Head of caudate nucleus (tissue), 42 donors: Measurements from ENCODE around the gene SRPX.
A peak's percentile ranks its signal among the peaks of the same experiment; 100 is the strongest.

ENCODE experiments used
- DNase-seq, 42 donors: peaks; one replicate each; pipeline versions ENCODE4 v3.0.0 to v3.0.0-alpha.2; 2020 to 2021; ENCODE audit warnings: mixed read lengths in 7 of 42
- intact Hi-C: fragments of 100-400 bp; cut with DNase I; formaldehyde crosslinking; loops from one replicate; pipeline ENCODE4 v1.15.0; 2022

The SRPX gene

DNA sequence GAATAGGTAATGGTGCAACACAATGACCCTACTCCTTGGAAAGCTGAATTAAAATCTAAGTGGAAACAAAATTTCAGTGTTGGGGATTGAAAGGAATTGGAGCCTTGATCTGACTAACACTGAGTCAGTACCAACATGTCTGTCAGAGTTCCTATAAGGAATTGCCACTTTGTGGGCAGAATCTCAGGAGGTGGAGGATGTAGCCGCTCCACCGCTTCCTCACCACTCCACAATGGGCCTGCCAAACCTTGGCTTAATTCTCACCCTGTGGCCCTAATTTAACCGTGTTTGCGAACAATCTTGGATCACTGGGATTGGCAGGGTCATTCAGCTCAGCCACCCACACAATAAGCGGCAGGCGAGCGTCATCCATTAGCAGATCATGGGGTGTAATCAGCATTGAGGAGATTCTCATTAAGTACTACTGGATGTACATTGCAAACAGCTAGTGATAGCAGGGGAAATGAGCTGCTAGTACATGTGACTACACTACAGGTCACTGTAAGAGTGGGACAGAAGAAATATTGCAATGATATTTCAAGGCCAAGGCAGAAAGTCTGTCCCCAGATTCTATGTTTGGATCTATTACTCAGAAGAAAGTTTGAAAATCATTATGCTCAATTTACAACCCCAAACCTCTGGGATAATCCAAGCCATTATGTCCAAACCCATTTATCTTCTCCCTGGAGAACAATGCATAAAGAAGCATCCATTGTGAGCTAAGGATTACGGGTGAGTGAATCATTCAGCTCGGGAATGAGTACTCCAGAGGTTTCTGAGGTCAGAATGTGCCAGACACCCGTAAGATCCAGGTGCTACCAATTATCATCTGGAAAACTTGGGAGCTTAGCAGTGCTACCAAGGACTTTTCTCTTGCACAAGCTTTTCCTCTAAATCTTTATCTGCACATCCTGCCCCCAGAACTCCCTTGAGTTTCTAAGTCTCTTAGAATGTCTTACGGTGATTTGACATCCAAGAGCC is 5.8 kb downstream of the SRPX start:
- intact Hi-C loops = no loop called here
- no peak for DNase-seq

DNA sequence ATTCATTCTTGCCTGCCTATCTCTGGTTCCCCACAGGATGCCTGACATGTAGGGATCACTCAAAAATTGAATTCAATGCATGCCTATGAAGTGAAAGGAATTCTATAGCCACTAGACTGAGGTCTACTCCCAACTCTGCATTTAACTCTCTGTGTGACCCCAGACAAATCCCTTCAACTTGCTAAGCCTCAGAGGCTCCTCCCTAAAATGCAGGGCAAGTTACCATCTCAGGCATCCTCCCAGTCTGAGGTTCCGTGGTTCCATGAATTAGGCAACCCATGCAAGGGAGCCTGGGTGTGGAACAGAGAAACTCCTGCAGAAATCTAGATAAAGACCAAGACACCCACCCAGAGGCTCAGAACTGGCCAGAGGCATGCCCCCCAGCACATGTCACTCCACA is 6.6 kb downstream of the SRPX start:
- no peak for DNase-seq
- intact Hi-C loops = no loop called here

DNA sequence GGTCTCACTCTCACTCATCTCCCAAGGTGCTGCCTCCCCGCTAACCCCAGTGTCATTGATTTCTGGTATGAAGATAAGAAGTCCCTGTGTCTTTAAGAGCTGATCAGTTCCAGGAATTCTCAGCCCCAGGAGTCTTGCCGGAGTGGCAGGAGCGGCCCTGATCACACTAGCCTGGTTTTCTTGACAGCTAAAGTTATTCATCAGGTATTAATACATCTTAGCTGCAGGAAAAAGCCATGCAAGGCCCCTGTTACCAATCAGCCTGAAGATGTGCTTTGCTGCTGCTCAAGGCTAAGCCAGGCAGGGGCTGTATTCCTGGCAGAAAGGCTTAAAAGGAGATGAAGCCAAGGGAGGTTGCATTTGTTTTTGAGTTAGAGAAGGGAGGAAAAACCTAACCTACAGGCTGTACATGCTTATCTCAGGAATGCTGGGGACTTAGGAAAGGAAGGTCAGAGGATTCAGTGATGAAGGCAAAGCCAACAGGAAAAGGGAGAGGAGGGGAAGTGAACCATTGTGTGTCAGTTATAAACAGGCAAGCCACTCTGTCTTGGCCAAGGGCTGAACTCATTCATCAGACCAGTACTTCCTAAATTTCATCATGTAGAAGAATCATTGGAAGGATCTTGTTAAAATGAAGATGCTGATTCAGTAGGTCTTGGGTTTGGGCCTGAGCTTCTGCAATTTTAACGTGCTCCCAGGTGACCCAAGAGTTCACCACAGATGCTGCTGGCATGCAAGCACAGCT is 8.6 kb downstream of the SRPX start:
- intact Hi-C loops = no loop called here
- DNase-seq = no peak

DNA sequence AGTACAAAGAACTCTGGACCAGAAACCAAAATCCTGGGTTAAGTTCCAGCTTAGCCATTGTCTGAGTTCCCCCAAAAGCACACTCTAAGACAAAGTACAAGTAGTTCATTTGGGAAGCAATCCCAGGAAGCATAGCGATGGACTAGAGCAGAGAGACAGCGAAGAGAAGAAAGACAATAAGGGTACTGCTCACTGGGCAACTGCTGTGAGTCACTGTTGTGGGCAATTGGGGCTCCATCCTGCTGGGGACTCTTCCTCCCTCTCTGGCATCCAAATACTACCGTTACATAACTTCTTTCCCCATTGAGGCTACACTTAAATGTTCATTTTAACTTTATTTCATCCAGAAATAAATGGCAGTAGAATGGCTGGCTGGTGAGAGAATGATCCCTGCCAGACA is 14.1 kb downstream of the SRPX start:
- intact Hi-C loops = no loop called here
- peak in 3 of 42 donors; percentile 8 to 39 (median 12) for DNase-seq

DNA sequence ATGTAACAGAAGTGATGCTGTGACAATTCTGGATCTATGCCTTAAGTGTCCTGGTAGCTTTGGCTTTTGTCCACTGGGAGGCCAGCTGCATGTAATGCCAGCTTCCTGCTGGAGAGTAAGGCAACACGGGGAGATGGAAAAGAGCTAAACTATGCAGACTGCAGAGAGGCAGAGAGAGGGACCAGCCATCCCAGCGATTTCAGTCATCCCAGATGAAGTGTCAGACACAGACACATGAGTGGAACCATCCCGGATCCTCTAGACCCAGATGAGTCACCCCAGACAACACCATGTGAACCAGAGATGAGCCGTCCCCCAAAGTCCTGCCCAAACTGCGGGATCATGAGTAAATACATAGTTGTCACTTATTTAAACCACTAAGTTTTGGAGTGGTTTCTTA is 14.6 kb downstream of the SRPX start:
- no peak for DNase-seq
- intact Hi-C loops = no loop called here

DNA sequence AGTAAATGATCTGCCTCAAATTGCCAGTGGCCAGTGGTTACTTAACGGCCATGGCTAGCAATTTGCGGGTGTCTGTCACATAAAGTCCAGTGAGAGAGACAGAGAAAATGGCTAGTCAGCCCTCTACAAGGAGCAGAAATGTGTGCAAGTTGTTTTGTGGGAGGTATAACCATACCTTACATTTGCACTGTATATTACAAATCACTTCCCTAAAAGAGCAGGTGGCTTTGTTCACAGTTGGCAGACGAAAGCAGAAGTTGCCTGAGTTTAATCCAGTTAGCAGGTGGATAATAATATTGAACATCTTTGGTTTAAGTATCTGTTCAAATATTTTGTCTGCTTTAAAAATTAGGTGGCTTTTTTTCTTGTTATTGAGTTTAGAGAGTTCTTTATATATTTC is 15.6 kb downstream of the SRPX start:
- no peak for DNase-seq
- intact Hi-C loops = no loop called here

DNA sequence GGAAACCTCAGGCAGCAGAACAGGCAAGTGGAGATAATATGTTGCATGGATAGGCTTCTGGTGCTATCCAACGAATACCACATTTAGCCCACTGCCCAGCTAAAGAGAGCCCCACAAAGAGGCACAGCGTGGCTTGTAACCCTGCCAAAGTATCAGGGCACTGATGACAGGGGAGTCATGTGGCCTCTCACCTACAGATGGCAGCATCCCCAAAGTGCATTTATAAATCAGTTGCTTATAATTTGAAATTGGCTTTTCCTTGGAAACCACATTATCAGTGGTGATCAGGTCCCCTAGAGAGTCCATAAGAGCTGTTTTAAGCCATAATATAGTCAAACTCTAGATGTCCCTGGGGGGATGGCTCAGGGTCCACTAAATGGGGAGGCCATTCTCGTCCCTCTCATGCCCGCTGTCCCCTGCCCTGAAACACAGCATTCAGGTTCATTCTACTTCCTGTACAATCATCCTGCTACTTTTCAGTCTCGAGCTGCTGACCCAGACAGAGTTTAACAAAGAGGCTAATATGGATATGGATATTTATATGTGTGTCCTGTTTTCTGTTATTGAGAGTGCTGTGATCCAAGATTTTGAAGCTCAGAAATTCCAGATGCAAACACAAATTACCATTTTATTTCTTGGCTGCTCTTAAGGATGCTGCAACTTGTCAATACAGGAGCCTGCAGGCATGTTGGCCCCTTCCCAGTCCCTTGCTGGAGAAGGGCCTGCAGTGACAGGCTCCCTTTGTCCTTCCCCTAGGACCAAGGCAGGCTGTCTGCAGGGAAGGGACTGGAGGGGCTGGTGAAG is 28.5 kb downstream of the SRPX start:
- DNase-seq = peak in 28 of 42 donors; percentile 1 to 43 (median 17)
- intact Hi-C loops = no loop called here

DNA sequence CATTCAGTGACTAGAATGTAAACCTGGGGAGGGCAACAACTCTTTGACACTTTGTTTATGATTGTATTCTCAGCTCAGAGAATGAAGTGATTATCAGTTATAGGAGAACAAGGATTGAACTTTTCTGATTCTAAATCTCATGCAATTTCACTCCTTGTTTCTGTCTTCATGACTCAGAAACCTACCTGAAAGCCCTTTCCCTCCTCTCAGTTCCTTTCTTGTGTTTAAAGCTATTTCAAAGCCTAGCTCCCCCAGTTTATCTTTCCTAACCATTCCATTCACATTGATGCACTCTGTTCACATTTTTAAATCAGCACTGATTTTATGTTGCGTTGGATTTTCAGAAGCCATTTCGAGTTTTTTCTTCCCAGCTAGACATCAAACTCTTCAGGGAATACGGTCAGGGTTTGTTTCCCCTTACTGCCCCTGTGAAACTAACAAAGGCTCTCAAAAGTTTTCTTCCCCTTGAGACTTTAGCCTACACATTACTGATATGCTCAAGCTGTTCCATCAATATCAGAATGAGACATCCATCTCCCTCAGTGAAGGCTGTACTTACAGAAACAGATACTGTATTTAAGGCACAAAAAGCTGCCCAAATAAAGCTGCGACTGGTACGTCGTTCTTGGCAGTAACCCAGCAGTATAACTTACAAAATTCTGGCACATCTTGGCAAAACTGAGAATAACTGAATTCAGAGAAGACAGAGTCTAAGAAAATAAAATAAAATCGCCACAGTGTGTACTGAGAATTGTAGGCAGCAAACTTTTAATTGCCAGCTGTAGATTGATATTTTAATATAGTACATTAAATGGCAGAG is 31.0 kb downstream of the SRPX start:
- intact Hi-C loops = no loop called here
- DNase-seq = no peak

DNA sequence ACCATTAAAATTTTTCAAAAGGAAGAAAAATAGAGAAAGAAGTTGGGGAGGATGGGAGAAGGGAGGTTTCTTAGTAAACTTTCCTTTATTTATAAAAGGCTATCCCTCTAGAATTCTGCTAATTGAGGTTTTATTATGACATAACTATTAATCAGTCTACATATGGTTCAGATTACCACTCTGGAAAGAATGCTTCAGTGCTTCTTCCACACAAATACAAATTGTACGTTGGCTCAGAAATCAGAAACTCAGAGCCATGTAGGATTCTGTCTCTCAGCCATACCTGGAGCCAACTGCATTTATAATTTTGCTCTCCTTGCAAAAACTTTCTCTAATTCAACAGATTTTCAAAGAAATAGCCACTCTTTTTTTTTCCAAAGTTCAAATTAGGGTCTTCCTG is 37.1 kb downstream of the SRPX start:
- DNase-seq = no peak

DNA sequence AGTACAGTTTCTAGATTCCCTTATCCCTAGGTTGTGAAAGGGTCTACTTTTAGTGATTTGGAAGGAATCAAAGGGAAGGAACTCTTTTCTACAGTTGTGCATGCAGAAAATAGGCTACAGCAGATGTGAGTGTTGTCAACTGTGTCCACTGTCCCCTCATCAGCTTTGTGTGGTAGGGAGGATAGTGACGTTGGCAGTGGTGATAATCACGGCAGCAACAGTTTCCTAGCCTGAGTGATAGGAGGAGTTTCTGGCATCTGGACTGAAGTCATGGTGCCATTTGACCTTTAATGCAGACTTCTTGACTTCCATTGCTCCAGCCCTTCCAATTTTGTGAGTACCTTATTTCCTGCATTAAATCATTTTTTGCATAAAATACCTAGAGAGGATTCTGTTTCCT is 39.3 kb downstream of the SRPX start:
- intact Hi-C loops = no loop called here
- DNase-seq = no peak

More for the DNA sequence above, 37.1 kb downstream of the SRPX start:
- intact Hi-C loops = no loop called here

DNA sequence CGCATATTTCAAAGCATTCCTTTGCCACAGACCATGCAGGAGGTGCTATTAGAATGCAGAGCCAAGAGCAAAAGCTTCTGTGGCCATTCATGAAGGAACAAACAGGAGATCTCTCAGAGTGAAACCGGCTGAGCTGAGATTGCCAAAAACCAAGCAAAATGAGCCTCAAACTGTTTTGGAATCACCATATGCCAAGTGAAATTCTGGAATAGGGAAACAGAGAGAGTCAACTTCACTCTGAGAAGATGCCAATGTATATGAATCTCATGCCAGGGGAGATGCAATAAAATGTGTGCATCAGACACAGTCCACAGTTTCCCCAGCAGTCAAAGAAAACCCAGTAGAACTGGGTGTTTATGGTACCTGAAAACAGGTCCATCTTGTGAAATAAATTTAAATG is 42.3 kb downstream of the SRPX start:
- intact Hi-C loops = loop anchor here (10.0 kb wide), 1 partner anchor 434 kb away; no protein-coding TSS in a partner anchor

DNA sequence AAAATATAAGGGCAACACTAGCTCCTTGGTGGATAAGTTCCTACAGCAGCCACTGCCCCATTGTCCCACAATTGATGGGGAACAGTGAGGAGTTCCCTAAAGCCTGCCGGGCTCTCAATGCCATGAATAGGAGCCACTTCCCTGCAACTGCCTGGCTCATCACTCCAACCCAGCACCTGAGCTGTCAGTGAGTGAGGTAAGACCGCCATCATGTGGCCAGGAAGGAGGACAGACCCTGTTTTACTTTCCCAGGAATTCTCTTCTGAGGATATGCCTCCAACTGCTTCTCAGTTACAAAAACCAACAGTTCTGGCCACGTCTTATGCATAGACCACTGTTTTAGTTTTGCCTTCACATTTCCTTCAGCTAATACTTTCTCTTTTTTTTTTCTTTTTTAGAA is 45.5 kb downstream of the SRPX start:
- intact Hi-C loops = loop anchor here (10.0 kb wide), 1 partner anchor 430 kb away; no protein-coding TSS in a partner anchor
- DNase-seq = peak in 34 of 42 donors; percentile 1 to 67 (median 30)

More for the DNA sequence above, 42.3 kb downstream of the SRPX start:
- DNase-seq = no peak

DNA sequence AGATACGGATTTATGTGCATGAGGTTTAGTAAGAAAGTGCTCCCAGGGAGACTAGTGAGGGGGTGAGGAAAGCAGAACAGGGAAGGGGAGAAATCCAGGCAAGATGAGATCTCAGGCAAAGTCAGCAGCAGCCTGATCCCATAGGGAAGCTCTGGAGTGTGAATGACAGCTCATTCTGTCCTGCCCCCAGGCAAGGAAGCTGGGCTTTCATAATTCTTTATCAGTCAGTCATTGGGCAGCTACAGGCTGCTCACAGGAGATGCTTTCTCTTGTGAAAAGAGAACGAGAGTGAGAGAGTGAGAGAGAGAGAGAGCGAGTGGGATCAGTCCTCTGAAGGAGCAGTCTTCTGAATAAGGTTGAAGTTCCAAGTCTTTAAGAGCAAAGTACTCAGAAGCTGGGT is 48.1 kb downstream of the SRPX start:
- intact Hi-C loops = loop anchor here (10.0 kb wide), 1 partner anchor 428 kb away; no protein-coding TSS in a partner anchor
- DNase-seq = no peak

DNA sequence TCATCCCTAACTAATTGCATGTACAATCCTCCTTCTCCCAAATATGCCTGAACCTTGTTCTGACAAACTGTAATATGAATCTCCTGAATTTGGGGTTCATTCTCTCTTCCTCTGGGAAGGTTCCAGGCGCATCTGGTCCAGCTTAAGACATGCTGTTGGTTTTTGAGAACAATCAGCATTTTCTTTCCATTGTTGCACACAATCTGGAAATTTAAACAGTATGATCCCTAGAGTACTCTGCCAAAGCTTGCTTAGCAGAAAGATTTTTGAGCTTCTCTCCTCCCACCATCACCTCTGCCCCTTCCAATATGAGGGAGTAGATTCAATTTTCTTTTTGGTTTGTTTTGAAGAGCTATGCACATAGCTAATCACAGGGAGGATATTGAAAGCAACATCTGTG is 50.1 kb downstream of the SRPX start:
- DNase-seq = no peak
- intact Hi-C loops = loop anchor here (10.0 kb wide), 1 partner anchor 426 kb away; no protein-coding TSS in a partner anchor

DNA sequence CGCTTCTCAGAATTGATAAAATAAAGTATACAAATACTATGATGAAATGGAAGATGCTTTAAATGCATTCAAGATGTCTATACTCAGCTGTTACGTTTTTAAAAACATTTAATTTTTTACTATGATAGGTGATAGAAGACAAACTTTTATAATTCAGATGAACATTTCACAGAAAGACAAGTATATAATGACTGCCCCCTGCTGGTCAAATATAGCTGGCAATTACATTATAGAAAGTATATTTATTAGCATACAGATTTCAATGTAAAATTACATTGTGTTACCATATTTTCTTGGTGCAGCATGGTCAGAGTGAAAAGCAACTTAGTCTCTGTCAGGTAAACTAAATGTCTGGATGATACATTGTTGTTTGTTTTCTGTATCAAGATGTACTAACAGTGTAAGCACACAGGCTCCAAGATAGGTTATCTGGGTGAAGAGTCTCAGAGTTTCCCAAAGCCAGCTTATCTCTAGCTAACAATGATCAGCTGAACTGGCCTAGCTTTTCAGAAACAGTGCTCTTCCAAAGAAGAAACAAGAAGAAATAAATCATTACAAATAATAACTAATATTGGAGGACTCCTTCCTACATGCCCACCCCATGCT is 54.1 kb downstream of the SRPX start:
- intact Hi-C loops = no loop called here
- peak in 12 of 42 donors; percentile 2 to 56 (median 23) for DNase-seq

DNA sequence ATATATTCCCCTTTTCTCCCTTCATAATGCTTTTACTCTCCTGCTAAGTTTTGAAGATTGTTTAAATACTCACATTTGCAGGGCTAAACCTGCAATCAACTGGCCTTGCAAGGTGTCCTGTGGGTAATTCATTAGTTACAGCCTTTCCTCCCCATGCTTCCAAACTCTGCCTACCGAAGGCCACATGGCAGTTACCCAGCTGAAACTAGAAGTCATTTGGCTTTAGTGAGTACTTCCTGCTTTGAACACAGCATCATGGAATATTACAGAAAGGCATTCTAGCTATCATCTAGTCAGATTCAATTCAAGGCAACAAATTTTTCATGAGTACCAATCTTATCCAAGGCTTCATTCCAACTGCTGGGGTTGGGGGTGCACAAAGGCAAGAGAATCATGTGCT is 55.6 kb downstream of the SRPX start:
- no peak for DNase-seq
- intact Hi-C loops = no loop called here

DNA sequence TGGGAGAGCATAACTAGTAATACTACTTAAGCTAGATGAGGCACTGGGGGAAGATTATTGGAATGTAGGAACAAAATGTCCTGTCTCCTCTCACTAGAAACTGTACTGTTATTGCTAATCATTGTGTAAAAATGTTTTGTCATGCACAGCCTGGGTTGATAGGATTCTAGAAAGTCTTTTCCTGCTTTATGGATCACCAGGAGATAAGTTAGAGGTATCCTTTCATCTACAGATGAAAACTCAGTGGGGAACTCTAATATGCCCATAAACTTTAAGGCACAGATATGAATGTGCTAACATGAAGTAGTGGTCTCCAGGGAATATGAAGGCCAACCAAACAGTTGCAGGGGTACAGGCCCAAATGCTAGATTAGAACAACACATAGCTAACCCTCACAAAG is 57.5 kb downstream of the SRPX start:
- DNase-seq = no peak

DNA sequence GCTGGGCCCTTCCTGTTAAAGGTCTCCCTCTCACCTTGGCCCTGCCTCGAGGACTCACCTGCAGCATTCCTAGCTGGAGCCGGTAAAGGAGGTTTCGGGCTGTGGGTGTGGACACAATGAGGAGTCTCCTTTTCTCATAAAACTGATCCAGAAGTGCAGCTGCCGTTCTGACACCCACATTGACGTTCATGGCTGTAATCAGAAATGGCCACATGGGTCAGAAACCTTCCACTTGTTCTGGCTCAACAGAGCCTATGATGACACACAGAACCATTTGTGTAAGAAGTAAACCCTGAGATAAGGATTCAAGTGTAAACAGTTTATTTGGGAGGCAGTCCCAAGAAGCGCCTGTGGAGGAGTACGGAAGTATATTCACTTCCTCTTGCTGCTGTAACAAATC is 63.8 kb downstream of the SRPX start:
- intact Hi-C loops = no loop called here

More for the DNA sequence above, 57.5 kb downstream of the SRPX start:
- intact Hi-C loops = no loop called here

More for the DNA sequence above, 63.8 kb downstream of the SRPX start:
- DNase-seq = no peak
